ENCODE results near the gene IGF2BP2. TPM values are rescaled to one million over a fixed set of nuclear protein-coding genes. Genes with fewer than 3 reads are reported as not detected.

IGF2BP2 gene
- total and polyA plus RNA-seq, 2 experiments from 2014 or later = 88.9 to 91.8 TPM

DNA sequence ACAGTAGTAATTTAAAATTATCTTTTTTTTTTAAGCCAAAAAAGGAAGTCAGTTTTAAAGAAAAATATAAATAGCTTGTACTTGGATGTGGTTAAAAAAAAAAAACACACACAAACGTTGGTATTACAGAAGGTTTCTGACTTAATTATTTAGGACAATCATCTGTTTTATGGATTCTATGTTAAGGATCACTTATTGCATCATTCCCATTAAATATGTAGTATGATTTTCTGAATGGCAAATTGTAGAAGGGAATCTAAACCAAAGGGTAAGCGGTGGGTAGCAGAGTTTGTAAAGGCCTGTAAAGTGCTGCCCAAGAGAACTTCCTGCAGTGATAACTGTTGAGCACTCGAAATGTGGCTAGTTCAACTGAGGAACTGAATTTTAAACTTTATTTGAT lies 230.8 kb downstream of the IGF2BP2 start:
- Histone ChIP-seq H3K4me3 (no peak overlapping the region), H3K27me3 (no peaks in the 10 kb centered on the region), H3K79me2 (peaks cover 20% of the 10 kb centered on the region), H3K36me3 (replicated peaks; ENCODE audit: insufficient read depth, low read depth) (no peaks in the 10 kb centered on the region), H3K9me3 (ENCODE audit: low read depth) (no peaks in the 10 kb centered on the region), H3K4me1 (ENCODE audit: insufficient read depth) (no peaks in the 10 kb centered on the region), H4K20me1 (ENCODE audit: insufficient read depth, poor library complexity, severe bottlenecking) (peaks cover 2% of the 10 kb centered on the region), H3K9me2 (replicated peaks; ENCODE audit: insufficient read depth) (no peaks in the 10 kb centered on the region), H3K4me2 (no peak overlapping the region), H2AFZ (no peak overlapping the region), H3K27ac (no peak overlapping the region)
- no peak for TF ChIP-seq EZH2phosphoT487 (IDR thresholded peaks at IDR 0.05; ENCODE audit: low read depth, severe bottlenecking, unreplicated experiment)
- TF ChIP-seq, protein P1, sequence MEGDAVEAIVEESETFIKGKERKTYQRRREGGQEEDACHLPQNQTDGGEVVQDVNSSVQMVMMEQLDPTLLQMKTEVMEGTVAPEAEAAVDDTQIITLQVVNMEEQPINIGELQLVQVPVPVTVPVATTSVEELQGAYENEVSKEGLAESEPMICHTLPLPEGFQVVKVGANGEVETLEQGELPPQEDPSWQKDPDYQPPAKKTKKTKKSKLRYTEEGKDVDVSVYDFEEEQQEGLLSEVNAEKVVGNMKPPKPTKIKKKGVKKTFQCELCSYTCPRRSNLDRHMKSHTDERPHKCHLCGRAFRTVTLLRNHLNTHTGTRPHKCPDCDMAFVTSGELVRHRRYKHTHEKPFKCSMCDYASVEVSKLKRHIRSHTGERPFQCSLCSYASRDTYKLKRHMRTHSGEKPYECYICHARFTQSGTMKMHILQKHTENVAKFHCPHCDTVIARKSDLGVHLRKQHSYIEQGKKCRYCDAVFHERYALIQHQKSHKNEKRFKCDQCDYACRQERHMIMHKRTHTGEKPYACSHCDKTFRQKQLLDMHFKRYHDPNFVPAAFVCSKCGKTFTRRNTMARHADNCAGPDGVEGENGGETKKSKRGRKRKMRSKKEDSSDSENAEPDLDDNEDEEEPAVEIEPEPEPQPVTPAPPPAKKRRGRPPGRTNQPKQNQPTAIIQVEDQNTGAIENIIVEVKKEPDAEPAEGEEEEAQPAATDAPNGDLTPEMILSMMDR (IDR thresholded peaks at IDR 0.05; ENCODE audit: poor library complexity) = no peak
- DNase-seq (ENCODE audit: low spot score) = no peak
- WGBS (ENCODE audit: low lambda C conversion rate, missing lambda C conversion rate) = 88% methylated on average over 3 of the region's 3 CpGs

Small RNA genes lying within 50 kb of the gene (microRNA-seq; reads per million reads assigned to microRNA genes)
- not detected for gene MIR548AQ

Small RNA genes lying within 50 kb of the gene (small RNA-seq; reads per million reads assigned to genes)
- gene AC133473.1 (0.12 reads per million), gene MIR548AQ (not detected)

Other genes with a start within 250 kb of the IGF2BP2 start
- 34.8 and 35.2 TPM in 2 replicates for gene SENP2, start 238.7 kb downstream of the IGF2BP2 start, total RNA-seq
- gene SENP2, start 238.7 kb downstream of the IGF2BP2 start, polyA plus RNA-seq = 18.0 and 29.3 TPM in 2 replicates
- gene TRA2B, start 113.0 kb upstream of the IGF2BP2 start, total RNA-seq = 129 and 135 TPM in 2 replicates
- 93.6 and 113 TPM in 2 replicates for gene TRA2B, start 113.0 kb upstream of the IGF2BP2 start, polyA plus RNA-seq

Measured in hepatocyte (in vitro differentiated cells).